GM12892 (cell line): Measurements from ENCODE around the gene ENOPH1.

ENCODE experiments used
- POLR2A ChIP-seq: IDR thresholded peaks from 2 replicates; pipeline ENCODE4 v1.6.1; 2011; ENCODE audit warnings: low read depth, low read length, control low read depth
- POLR2AphosphoS5 ChIP-seq: IDR thresholded peaks from 2 replicates; pipeline ENCODE4 v1.6.1; 2011; ENCODE audit warnings: low read depth, low read length, control low read depth
- TAF1 ChIP-seq: IDR thresholded peaks from 2 replicates; pipeline ENCODE4 v1.6.1; 2011; ENCODE audit warnings: low read depth, mild to moderate bottlenecking, control low read depth, low read length, borderline replicate concordance

DNA sequence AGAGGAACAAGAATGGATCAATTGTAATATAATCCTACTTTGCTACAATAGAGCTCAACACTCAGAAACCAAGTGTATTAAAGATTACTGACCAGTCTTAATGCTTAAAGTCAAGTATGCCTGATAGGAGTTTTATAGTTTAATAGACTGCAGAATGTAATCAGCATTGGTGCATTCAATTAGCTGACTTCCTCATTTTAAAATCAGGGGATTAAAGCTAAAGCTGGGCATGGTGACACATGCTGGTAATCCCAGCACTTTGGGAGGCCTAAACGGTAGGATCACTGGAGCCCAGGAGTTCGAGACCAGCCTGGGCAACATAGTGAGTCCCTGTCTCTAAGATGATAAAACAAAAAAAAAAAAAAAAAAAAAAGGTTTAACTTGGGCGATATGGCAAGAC is 10.9 kb upstream of the ENOPH1 start:
- TF ChIP-seq POLR2AphosphoS5 = no peak
- TF ChIP-seq POLR2A = no peak
- TF ChIP-seq TAF1 = no peak
